Measurements from ENCODE around the gene SHH.

The SHH gene

DNA sequence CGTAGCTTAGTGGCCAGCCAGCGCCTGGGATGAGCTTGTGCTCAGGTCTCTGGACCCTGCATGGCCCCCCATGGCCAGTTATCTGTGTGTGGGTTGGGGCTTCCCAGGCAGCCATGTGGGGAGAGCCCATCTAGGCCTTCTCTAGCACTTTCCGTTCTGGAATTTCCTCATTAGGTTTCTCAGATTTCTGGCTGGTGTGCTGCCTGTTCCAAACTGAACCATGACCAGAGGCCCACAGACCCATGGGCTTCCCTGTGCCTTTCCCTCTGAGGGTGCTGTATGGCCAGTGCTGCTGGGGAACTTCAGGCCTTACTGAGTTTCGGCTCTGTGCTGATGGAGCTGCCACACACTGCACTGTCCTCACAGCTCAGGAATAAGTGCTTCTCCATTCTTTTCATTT is 50.2 kb downstream of the SHH start:
- FAIRE-seq: no peak

- no peak for FAIRE-seq
Measured at GRCh38 chr7:155761162-155761561, 51.1 kb downstream of the SHH start.

- no peak for FAIRE-seq
Measured at GRCh38 chr7:155759740-155760430, 52.4 kb downstream of the SHH start.

DNA sequence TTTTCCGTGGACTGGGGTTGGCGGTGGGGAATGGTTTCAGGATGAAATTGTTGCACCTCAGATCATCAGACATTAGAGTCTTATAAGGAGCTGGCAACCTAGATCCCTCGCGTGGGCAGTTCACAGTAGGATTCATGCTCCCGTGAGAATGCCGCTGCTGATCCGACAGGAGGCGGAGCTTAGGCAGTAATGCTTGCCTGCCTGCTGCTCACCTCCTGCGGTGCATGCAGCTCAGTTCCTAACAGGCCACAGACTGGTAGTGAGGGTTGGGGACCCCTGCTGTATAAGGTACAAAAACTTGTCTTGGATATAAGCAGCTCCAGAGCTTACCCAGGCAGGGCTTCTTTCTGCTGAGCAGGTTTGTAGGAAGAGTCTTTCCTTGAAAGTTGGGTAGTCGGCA is 53.9 kb downstream of the SHH start:
- FAIRE-seq: no peak

- FAIRE-seq: no peak
Measured at GRCh38 chr7:155756322-155756721, 55.9 kb downstream of the SHH start.

DNA sequence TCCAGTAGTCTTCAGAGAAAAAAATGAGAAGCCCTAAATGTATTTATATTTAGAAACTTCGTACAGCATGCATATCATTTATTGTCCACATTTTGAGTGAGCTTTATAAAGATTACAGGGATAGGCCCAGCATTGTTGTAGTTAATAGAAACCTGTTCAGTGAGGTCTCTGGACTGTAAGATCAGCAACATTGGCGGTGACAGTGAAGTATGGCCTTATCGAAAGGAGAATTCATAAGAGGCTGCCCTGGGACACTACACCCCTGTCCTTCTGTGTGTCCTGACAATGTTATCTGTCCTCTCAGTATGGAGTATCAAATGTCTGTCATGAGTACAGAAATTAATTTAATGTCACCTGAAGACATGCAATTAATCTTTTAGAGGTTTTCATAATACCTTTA is 57.2 kb downstream of the SHH start:
- FAIRE-seq: no peak

DNA sequence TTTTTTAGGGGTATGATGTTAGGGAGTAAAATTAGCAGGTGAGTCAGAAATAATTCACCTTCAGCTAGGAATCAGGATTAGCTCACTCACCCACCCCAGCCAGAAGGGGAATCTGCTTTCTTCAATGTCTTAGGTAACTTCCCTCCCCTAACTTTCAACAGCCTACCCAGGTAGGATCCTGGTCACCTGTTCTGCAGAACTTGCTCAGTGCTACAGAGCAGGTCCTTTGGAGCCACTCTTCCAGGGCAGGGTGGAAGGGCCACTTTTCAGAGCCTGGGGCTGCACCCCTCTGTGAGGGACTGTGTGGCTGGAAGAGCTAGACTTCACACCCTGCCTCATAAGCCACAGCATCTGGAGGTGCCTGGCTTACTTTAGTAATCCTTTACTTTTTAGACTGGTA is 58.1 kb downstream of the SHH start:
- no peak for FAIRE-seq

DNA sequence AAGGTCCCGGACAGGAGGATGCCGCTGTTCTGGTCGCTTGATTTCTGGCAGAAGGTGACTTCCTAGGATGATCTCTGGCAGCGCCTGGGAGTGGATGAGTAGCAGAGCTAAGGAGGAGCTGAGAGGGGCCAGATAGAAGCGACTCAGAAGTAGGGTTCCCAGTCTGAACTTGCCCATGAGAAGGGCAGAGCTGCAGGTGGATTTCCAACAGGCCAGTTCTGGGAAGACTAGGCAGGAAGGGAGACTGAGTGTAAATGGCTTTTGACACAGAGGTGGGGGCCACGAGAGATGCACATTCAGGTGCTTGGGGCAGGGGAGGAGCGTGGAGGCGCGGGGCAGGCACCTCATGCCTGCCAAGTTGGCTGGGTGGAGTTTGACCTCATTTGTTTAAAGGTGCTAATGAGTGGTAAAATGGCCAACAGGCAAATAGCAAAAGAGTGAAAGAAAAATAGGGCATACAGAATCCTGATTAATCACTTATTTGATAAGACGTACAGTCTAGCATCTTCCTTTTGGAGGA is 58.8 kb downstream of the SHH start:
- FAIRE-seq: no peak

GRCh38 chr7:155752756-155753445 is 59.4 kb downstream of the SHH start:
- FAIRE-seq: no peak

GRCh38 chr7:155751409-155751808 is 60.9 kb downstream of the SHH start:
- FAIRE-seq: no peak

- FAIRE-seq: no peak
Measured at GRCh38 chr7:155750255-155751125, 61.8 kb downstream of the SHH start.

Measured in A204.1 (cell line).